ENCODE measurements around the gene RGL1.

GRCh38 chr1:183937611-183938010, 132.7 kb downstream of the RGL1 start:
- TF ChIP-seq CTCF (IDR thresholded peaks at IDR 0.05) (no peak), POLR2A (IDR thresholded peaks at IDR 0.05) (no peak)
